ENCODE results near the gene MEFV.

GRCh38 chr16:3194792-3195191 lies 61.6 kb downstream of the MEFV start:
- no peak for TF ChIP-seq CTCF (IDR thresholded peaks at IDR 0.05)
- no peak for TF ChIP-seq POLR2AphosphoS5 (IDR thresholded peaks at IDR 0.05; ENCODE audit: low read depth, low read length)
- no peak for TF ChIP-seq SIN3A (IDR thresholded peaks at IDR 0.05; ENCODE audit: borderline replicate concordance, insufficient read depth, low read depth, low read length)
- TF ChIP-seq, protein P1, sequence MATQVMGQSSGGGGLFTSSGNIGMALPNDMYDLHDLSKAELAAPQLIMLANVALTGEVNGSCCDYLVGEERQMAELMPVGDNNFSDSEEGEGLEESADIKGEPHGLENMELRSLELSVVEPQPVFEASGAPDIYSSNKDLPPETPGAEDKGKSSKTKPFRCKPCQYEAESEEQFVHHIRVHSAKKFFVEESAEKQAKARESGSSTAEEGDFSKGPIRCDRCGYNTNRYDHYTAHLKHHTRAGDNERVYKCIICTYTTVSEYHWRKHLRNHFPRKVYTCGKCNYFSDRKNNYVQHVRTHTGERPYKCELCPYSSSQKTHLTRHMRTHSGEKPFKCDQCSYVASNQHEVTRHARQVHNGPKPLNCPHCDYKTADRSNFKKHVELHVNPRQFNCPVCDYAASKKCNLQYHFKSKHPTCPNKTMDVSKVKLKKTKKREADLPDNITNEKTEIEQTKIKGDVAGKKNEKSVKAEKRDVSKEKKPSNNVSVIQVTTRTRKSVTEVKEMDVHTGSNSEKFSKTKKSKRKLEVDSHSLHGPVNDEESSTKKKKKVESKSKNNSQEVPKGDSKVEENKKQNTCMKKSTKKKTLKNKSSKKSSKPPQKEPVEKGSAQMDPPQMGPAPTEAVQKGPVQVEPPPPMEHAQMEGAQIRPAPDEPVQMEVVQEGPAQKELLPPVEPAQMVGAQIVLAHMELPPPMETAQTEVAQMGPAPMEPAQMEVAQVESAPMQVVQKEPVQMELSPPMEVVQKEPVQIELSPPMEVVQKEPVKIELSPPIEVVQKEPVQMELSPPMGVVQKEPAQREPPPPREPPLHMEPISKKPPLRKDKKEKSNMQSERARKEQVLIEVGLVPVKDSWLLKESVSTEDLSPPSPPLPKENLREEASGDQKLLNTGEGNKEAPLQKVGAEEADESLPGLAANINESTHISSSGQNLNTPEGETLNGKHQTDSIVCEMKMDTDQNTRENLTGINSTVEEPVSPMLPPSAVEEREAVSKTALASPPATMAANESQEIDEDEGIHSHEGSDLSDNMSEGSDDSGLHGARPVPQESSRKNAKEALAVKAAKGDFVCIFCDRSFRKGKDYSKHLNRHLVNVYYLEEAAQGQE (IDR thresholded peaks at IDR 0.05; ENCODE audit: insufficient read depth in 1 of 2, low read depth in 2 of 2, low read length in 1 of 2), result no peak
